DMS114 treated with DMSO at 0.1 percent for 48 hours (cell line): Measurements from ENCODE around the gene IL4I1.

Source experiments
- DNase-seq: peaks from one replicate; lab custom pipeline; 2025; ENCODE audit not compliant: unreplicated experiment; lab: John Stamatoyannopoulos, UW

The IL4I1 gene

DNA sequence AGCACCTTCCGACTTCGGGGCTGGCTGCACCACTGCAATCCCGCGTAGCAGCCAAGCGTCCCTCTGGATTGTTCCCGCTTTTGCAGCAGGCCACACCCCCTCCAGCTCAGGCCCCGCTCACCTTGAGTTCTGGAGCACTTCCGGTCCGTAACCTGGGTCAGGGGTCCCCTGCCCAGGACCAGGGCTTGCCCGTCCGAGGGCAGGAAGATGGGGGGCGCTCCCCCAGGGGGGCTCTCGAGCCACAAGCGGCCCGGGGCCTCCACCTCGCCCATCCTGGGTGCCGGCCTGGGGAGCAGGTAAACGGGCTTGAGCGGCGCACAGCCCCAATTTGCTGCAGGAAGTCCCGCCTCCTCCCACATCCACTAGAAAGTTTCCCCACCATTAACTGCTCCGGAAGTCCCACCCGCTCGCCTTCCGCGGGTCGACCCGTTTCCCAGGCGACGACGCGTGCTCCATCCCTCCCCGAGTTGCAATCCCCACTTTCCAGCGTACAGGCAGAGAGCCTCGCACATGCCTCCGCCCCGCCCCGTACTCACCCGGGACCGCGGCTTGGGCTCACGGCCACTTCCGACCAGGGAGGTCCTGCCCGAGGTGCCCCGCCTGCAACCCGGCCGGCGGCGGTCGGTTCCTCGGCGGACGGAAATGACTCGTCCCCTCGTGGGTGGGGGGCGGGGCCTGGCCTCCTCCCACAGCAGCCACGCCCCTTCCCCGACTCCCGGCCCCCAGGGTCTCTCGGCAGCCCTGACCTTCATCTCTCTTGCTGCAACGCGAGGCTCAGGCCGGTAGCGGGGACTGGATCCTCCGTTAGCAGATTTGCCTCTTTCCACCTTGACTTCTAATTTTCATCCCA lies 29.5 kb downstream of the IL4I1 start, which contains the start of gene PNKP:
Gene PNKP, minus strand, starts transcription at position 644 of the 850 bp plus-strand sequence. Its CDS starts 372 bp downstream, at position 272.
- DNase-seq = peak; percentile 71

DNA sequence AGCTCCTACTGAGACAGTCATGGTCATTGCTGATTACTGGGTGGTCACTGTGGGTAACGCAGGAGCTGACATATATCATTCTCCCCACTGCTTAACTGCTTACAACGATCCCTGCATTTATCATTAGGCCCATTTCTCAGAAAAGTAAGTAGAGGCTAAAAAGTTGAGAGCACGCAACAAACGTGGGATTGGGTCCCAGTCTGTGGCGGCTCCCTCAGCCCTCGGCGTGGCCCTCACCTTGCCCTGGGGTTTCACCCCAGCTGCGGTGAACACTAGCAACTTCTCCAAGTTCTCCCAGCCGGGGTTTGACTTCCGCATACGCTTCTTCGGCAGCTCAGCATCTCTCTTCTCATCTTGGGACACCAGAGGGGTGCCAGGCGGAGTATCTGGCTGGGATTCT lies 31.8 kb downstream of the IL4I1 start:
- no peak for DNase-seq

DNA sequence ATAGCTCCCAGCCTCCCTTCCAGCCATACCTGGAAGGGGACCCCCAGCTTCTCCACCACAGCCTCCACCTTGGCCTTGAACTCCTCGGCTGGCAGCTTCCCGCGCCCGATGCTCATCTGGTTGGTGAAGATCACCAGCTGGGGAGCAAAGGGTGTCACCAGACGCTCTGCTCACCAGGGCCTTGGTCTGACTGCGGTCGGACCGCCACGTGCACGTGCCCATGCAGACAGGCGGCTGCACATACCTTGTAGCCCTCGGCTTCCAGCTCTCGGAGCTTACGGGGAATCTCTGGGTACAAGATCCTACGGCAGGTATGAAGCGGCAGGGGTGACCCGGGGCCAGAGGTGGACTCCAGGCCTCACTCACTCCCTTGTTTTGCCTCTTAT lies 32.8 kb downstream of the IL4I1 start:
- DNase-seq = no peak

DNA sequence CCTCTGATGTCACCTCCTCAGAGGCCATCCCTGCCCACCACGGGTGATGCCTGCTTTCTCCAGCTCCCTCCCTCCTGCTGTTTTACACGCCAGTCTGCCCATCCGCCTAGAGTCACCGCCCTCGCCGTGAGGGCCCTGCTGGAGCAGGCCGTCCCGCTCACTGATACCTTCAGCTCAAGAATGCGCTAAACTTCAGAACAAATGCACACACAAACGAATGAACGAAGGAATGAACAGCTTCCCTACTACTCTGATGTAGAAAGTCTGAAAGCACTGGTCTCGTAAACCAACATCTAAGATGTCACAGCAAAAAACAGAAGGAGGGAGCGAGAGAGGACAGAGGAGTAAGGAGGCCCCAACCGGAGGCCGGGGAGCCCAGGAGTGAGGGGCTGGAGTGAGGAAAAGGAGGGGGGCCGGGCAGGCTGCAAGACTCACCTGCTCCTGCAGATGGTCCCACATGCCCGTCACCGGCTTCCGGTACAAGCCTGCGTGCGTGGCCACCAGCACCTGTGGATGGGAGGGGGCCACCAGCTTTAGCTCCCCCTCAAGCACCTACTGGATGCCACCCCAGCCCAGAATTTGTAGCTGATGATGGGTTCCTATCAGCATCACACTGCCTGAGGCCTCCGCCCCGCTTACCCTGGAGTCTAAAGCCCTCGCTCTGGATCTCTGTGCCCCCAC lies 33.3 kb downstream of the IL4I1 start:
- DNase-seq = no peak

DNA sequence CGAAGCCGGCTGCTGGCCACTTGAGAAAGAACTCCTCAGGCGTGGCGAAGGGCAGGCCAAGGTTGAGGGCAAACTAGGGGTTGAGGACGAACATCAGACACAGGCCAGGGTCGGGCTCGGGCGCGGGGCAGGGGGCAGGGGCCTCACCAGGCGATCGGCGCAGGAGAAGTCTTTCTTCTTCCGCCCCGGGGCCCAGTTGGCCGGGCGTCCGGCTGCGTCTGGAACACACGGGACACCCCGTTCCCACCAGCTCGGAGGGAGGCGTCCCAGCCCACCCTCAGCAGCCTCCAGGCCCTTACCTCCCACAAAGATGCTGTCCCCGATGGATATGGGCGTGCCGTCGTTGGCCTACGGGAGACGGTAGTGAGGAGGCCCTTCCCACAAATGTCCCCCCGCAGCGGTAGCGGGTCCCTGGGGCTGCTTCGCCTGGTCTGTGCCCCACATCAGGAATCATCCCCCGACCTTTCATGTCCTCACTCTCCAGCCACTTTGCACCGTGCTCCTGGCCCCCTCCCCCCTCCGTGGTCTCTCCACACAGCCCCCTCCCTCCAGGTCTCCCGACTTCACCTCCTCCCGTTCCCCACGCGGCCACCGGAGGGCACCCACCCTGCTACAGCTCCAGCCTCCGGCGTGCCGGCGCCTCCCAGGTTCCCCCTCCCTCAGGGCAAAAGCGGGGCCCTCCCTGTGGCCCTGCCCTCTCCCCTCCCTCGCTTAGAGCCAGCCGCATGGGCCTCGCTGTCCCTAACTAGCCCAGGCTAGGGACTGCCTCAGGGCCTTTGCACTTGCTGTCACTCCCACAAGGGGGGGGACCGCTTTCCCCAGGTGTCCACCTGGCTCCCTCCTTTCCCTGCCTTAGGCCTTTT lies 34.1 kb downstream of the IL4I1 start:
- peak; percentile 14 for DNase-seq

DNA sequence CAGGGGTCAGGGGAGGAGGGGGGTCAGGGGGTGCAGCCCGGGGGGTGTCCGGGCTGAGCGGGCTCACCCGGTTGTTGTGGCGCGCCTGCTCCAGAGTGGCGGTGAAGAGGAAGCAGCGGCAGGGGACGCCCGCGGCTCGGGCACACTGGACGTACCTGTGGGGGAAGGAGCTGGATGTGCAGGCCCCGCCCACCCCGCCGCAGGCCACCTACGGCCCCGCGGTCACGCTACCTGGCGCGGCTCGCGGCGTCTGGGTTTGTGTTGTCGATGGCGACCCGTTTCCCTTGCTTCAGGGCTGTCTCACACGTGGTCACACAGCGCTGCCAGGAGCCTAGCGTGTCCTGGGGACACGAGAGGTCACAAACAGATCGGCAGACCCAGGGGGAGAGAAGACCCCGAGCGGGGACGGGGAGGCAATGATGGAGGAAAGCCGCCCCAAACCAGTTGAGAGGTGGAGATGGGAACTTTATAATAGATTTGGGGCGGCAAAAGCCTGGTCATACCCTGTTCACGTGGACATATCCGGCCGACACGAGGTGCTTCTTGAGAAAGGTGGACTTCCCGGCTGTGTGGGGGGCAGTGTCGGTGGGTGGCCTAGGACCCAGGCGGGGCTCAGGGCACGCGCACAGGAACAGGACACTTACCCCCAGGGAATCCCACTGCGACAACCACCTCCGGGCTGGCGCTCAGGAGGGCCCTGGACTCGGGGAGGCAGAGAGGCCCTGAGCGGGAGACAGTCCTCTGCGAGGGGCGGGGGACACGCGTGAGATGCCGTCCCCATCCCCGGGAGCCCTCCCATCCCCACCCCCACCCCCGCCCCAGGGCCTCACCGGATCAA lies 34.9 kb downstream of the IL4I1 start:
- no peak for DNase-seq

DNA sequence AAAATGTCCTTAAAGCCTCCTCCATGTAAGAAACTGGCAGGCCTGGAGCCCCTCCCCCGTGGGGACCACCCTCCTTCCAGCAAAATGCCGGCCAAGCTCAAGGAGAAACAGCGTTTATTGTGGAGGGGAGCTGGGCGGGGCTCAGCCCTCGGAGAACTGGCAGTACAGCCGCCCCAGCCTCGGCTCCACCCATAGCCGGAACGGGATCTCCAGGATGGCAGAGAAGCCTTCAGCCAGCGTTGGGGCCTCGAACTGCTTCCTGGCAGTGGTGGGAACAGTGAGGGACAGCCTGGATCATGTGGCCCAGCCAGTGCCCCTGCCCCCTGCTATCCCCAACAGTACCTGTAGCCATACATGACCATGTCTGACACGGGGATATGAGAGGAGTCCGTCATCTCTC lies 35.6 kb downstream of the IL4I1 start:
- no peak for DNase-seq

DNA sequence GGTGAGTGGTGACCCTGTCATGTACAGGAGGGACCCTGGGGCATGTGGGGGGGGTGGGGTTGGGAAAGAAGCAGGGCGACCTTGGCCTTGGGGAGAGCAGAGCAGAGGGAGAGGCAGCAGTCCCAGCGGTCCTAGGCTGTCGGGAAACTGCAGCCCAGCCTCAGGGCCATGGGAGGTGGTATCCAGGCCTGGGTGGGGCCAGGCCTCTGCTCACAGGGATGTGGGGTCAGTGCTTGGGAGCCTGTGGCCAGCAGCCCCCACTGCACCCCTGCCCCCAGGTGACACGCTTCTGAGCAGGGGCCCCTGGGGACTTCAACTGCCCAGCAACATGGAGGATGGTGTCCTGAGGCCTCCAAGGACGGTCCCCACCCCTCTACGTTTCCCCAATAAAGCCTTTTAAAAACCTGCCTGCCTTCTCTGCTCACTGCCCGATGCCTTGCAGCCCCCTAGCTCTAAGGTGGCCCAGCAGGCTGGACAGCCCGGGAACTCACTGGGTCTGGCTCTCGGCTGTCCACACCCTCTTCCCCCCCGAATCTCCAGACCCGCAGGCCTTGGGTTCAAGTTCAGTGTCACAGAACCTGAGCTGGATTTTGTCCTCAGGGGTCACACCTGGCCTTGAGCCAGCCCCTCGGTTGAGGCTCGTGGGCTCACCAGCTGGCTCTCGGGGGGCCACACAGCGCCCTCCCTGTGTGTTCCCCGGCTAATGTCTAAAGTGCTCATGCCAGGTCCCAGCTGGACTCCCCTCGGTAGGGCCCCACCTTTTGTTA lies 36.2 kb downstream of the IL4I1 start:
- DNase-seq = no peak

DNA sequence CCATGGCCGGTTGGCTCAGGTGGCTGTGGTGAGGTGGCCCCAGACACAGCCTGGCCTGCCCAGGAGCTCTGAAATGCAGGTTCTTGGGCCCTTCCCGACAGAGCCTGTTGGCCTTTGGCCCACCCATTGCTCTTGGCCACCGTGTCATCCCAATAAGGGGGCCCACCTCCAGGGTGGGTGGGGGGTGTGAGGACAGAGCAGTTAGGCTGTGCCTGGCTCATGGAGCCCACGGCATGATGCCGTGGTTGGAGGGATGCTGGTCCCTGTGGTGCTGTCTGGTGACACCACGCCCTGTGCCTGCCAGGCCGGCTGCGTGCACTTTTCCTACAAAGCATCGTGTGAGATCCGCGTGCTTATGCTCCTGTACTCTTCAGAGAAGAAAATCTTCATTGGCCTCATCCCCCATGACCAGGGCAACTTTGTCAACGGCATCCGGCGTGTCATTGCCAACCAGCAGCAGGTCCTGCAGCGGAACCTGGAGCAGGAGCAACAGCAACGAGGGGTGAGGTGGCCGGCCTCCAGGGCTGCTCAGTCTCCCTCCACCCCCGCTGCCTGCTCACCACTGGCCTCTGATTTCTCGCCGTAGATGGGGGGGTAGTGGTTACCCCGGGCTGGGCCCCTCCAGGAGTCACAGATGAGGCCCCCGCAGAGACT lies 36.9 kb downstream of the IL4I1 start:
- no peak for DNase-seq

DNA sequence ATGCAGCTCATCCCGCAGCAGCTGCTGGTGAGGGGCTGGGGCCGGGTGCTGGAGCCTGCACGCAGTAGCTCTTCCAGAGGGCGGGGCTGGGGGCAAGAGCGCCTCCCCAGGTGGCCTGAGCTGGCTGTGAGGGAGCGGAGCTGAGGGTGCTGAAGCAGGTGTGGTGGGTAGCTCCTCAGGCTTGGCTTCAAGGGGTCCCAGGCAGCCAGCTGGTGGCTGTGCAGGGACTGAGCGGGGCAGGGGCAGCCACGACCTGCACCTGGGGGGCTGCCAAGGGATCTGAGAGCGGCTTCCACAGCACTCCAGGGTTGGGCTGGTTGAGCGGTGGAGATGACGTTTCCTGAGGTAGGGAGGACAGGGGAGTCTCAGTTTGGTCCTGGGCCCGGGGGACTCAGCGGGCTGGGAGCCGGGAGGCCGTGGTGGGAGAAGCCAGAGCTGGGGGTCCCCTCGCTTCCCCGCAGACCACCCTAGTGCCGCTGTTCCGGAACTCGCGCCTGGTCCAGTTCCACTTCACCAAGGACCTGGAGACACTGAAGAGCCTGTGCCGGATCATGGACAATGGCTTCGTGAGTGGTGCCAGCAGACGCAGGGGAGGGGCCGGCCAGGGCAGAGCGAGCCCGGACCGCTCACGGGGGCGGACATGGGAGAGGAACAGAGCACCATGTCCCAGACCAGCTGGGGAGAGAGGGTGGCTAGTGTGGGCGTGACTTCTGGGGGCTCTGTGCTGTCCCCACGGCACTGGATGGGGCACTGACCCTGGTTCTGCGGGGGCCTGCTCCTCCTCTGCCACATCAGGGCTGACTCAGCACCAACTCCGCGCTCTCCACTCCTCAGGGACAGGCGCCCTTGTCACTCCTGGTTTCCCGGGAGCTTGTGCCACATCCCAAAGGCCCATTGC lies 38.4 kb downstream of the IL4I1 start:
- DNase-seq = no peak

DNA sequence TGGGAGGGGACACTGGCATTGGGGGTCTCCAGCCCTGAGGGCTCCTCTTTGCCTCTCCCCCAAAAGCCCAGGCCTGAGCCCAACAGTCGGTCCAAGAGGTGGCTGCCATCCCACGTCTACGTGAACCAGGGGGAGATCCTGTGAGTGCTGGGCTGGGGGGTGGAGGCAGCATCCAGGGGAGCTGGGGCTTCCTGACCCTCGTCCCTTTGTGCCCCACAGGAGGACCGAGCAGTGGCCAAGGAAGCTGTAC lies 38.9 kb downstream of the IL4I1 start:
- no peak for DNase-seq

DNA sequence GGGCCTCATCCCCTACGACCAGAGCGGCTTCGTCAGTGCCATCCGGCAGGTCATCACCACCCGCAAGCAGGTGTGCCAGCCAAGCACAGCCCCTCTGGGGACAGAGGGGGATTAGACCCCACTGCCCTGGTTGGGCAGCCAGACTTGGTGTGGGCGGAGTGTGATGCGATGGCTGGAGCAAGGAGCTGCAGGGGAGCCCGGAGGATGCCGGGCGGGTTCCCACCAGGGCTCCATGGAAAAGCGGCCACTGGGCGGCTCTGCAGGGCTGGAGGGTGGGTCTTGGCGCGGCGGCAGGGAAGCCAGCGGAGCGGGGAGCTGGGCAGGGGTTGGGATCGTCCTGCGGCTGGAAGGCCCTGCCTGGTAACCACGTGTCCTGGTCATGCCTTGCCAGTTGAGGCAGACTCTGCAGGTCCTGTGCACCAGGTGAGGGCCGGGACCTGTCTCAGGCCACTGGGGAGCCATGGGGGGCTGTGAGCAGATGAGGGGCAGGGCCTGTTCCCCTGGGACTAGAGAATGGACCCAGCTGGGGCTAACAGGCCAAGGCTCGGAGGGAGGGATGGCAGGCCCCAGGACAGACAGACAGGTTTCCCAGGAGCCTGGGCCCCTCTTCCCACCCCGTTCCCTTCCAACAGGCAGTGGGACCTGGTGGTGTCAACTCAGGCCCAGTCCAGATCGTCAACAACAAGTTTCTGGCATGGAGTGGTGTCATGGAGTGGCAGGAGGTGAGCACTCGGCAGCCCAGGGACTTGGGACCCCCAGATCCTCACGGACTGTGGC lies 39.4 kb downstream of the IL4I1 start:
- DNase-seq = no peak

DNA sequence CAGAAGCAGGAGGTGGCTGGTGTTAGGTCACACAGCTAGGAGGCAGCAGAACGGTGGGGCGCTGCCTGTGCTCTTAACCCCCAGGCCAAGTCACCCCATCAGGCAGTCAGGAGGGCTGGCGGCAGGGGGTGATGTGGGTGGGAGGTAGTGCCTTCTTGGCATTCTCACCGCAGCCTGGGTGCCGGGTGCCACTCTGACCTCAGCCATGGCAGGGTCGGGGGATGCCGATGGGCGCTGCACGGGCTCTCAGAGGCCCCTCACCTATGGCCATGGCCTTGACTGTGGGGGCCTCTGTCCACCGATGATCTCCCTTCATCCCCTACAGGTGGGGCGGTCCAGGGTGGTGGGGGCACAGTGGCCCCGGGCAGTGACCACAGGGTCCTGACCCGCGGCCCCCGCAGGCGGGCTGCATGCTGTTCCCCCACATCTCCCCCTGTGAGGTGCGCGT lies 40.1 kb downstream of the IL4I1 start:
- no peak for DNase-seq

DNA sequence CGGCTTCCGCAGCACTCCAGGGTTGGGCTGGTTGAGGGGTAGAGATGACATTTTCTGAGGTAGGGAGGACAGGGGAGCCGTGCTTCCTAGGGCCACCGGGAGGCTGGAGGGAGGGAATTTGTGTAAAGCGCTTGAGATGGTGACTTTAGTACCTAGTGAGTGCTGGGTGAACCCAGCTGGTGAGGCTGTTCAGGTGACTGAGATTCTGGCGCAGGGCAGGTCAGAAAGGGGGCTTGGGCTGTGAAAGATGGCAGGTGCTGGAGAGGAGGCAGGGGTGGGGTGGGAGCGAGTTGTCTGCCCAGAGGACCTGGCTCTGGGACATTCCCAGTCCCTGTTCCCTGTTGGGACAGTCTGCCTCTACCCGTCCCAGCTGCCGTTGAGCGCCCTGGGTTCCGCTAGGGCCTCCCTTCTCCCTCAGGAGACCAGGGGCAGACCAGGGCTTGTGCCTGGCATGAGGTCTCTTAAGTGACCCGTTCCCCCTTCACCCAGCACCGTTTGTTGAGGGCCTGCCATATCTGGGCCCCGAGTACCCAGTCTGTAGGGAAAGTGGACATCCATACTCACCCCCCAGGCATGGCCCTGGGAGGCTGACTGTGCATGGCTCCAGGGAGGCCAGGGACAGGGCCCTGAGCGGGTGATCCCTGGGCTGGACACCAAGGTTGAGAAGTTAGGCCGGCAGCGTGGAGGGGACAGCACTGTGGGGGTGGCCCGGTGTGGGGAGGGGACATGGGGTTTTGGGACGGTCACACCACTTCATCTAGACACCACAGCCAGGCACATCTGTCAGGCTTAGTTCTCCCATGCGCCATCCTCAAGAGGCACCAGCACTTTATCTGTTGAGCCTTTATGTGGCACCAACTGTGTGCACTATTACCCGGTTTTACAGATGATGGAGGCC lies 40.8 kb downstream of the IL4I1 start:
- no peak for DNase-seq

DNA sequence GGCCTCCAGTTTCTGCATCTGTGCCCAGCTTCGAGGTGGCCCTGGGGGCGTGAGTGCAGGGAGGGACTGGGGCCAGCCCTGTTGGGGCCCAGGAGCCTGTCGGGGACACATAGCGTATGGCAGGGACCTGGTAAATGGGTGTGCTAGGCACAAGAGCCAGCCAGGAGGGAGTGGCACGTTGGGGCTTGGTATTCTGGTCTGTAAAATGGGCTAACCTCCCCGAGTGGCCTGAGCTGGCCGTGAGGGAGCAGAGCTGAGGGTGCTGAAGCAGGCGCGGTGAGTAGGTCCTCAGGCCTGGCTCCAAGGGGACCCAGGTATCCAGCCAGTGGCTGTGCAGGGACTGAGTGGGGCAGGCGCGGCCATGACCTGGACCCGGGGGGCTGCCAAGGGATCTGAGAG lies 41.4 kb downstream of the IL4I1 start:
- DNase-seq = no peak

DNA sequence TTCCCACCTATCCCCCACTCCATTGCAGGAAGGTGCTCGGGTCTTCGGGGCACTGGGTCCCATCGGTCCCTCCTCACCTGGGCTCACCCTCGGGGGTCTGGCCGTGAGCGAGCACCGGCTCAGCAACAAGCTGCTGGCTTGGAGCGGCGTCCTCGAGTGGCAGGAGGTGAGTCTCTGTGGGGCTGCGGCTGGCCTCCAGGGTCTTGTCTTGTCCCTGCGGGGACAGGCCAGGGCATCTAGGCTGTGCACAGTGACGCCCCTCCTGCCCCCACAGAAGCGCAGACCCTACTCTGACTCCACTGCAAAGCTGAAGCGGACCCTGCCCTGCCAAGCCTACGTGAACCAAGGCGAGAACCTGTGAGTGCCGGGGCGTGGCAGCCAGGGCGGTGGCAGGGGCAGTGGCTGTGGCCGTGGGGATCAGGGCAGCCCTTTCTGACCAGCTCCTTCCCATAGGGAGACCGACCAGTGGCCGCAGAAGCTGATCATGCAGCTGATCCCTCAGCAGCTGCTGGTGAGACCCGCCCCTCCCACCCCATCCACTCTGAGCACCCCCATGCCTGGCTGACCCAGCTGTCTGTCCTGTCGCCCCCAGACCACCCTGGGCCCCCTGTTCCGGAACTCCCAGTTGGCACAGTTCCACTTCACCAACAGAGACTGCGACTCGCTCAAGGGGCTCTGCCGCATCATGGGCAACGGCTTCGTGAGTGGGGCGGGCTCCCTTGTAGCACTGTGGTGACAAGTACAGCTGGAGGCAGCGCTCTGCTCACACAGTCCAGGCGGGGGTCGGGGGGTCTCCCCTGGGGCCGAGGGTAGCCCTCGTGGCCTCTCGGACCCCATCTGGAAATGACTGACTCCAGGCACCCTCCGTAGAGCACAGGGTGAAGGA lies 42.1 kb downstream of the IL4I1 start:
- no peak for DNase-seq
